Umbilical cord (tissue), 2 donors: Measurements from ENCODE around the gene UBE2G1. TPM values are rescaled to one million over a fixed set of nuclear protein-coding genes. Genes with fewer than 3 reads are reported as not detected.

ENCODE experiments used
- DNase-seq: peaks from one replicate; pipeline ENCODE4 v3.0.0-alpha.2; 2015; ENCODE audit warnings: low spot score
- total RNA-seq: library from RNA; depleted of rRNA; stranded (reverse); fragments of >200 nt; gene quantifications from one replicate; pipeline ENCODE4 v1.2.3, GENCODE V29; 2014; ENCODE audit warnings: low replicate concordance; ENCODE audit not compliant: insufficient read depth

UBE2G1 gene
- total RNA-seq, 1 donor from 2014 or later = 27.0 TPM

DNA sequence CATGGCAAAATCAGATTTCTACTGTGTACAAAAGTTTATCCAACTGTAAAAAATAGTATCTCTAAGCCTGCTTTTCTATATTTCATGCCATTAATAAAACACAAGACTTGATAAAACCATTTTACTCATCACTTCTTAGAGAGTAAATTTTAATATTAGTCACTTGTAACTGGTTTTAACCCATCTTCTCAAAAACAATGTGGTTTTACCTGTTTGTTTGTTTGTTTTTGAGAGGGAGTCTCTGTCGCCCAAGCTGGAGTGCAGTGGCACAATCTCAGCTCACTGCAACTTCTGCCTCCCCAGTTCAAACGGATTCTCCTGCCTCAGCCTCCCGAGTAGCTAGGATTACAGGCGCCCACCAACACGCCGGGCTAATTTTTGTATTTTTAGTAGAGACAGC lies 32.1 kb downstream of the UBE2G1 start:
- DNase-seq = no peak

DNA sequence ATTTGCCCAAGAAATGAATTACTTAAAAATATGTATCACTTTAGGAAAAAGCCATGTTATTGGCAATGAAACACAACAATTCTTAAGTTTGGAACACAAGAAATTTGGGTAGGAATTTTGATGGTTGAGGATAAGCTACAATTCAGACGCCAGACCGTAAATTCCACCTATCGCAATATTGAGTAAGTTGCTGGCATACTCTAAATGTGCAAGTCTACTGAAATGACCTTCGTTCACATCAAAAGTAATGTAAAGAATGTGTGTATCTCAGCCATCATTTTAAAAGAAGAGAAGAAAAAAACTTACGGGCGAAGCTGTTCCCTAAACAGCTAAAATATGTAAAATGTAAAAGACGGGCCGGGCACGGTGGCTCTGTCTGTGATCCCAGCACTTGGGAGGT lies 33.4 kb downstream of the UBE2G1 start:
- DNase-seq = no peak

DNA sequence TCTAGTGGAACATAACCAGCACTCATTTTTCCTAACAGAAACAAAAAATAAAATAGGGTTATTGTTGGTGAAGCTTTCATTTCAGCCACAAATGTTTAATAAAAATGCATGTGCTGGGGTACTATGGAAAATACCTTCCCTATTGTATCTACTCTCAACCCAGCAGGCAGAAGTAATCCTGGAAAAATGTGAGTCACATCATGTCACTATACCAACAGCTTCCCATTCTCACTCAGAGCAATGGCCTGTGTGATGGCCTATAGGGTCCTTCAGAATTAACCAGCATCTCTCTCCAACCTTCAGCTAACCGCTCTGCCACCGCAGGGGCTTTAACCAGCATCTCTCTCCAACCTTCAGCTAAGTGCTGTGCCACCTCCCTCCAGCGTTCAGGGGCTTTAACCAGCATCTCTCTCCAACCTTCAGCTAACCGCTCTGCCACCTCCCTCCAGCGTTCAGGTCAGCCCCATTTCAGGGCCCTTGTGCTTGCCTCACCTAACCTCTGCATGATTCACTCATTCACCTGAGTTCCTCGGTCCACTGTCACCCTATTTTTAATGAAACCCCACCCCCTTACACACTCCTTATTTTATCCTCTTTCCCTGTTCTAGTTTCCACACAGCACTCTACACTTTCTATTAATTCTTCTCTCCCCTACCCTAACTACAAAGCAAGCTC lies 34.0 kb downstream of the UBE2G1 start:
- DNase-seq = no peak

DNA sequence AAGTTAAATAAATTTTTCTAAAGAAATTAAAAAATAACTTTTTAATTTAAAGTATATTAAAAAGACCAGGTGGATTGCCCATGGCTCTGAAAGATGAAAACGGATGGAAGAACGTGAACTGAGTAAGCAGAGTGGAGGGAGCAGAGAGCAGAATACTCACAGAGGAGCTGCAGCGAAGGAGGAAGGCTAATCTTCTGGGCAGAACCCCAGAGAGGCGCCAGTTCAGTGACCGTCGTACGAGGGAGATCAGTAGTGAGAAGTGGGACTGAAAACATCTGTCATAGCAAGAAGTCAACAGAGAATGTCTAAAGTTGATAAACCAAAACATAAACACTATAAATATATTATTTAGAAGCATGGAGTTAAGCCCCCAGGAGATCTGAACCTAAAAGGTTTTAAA lies 34.9 kb downstream of the UBE2G1 start:
- peak; percentile 67 for DNase-seq

DNA sequence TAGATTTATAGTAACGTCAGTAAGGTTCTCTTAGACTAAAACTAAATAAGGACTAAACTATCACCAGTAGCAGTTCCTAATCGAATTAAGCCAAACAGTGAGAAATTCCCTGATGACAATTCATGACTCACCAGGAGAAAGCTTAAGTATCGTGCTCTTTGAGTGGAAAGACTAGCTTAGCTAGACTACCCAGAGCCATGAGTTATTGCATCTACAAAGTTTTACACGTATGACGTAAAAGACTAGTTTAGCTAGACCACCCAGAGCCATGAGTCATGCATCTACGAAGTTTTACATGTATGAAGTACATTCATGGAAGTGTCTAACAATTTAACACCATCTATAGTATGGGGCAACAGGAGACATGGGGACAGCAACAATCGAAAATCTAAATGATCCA lies 36.6 kb downstream of the UBE2G1 start:
- peak; percentile 57 for DNase-seq

DNA sequence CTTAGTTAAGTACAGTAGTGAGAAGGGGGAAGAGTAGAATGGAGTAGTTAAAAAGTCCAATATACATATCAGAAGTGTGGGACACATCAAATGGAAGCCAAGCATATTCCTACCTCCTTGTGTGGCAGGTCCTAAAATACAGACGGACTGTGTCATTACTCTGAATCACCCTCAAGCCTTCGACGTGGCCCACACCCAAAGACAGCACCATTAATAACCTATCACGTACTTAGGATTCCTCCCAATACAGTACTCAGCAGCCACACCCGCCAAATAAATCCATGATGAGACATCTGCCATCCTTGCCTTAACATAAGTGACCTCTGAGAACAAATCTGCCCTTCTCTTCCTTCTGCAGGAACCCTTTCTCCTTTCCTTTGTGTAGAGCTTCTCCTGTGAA lies 38.9 kb downstream of the UBE2G1 start:
- DNase-seq = no peak

DNA sequence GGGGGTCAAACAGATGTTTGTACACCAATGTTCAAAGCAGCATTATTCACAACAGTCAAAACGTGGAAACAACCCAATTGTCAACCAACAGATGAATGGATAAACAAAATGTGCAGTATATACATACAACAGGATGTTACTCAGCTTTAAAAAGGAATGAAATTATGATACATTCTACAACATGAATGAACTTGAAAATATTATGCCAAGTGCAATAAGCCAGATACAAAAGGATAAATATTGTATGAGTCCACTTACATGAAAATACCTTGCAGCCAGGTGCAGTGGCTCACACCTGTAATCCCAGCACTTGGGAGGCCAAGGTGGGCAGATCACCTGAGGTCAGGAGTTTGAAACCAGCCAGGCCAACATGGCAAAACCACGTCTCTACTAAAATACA lies 39.9 kb downstream of the UBE2G1 start:
- no peak for DNase-seq

DNA sequence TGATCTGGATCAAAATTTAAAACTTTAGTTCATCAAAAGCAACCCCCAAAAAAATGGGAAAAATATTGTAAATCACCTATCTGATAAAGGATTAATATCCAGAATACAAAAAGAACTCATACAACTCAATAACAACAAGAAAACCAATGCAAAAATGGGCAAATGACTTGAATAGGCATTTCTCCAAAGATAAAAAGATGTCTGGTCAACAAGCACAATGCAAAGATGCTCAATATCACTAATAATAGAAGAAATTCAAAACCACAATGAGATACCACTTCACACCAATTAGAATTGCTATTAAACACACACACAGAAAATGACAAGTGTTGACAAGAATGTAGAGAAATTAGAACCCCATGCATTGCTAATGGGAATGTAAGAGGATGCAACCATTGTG lies 40.4 kb downstream of the UBE2G1 start:
- no peak for DNase-seq

DNA sequence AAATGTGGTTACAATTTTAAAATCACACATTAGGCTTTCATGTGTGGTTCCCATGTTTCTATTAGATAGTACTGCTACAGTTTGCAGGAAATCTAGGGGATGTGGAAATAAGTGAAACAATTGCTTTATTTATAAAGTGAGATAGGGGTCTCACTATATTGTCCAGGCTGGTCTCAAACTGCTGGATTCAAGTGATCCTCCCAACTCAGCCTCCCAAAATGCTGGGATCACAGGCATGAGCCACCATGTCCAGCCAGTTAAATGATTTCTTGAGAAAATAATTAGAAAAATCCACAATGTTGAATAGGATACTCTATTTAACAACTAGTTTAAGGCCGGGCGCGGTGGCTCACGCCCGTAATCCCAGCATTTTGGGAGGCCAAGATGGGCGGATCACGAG lies 42.0 kb downstream of the UBE2G1 start:
- no peak for DNase-seq

DNA sequence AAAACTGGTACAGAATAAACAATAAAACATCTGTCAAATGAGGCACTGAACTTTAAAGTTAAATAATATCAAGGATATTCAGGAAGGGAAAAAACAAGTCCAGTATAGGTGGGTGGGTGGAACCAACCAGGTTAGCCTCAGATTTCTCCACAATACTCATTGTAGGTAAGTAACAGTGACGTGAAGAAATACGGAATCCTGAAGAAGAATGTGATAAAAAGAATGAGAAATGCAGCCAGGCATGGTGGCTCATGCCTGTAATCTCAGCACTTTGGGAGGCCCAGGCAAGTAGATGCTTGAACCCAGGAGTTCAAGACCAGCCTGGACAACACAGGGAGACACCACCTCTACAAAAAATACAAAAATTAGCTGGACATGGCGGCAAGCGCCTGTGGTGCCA lies 47.3 kb downstream of the UBE2G1 start:
- no peak for DNase-seq

DNA sequence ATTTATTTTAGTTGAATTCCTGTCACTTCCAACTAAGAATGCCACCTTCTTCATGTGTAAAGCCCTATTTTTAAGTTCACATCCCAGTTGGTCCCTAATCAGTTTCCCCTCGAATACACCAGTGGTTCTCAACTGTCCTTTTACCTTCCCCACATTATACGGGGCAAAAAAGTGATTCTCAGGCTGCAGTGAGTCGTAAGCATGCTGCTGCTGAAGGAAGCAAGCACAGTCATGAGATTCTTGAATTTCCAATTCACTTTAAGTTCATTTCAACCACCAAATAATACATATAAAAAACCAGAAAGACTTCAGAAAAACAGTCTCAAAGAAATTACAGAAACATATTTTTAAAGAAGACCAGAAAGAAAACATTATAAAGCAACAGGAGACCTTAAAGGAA lies 47.9 kb downstream of the UBE2G1 start:
- no peak for DNase-seq

DNA sequence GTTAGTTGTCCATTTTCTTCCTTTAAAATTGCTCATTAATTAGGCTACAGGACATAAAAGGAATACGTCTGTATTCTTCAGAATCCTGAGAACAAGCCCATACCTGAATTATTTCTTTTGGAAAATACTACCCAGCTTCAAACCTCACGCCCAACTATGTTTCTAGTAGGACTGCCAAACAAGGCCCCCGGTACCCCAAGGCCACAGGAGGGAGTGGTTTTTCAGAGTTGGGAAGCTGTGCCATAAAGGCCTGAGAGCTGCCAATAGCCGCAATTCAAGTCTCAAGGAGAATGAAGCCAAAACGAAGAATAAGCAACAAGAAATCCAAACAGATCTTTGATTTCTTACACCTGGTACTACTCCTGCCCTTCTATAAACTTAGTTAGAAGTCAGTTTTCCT lies 48.3 kb downstream of the UBE2G1 start:
- DNase-seq = no peak

DNA sequence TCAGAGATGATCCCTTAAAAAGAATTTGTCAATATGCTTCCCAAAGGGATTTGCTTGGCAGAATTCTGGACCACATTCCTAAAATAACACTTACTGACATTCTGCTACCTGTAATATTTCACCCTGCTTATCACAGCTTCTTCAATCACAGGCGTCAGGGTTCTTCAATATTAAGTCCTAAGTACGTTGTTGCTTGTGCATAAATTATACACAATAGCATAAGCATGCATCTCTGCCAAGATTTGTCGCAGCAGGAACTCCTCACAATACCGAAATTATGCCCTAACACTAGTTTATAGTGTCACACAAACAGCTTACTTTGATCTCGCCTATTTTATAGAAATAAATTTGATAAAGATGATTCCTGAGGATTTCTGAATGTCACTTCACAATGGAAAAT lies 48.9 kb downstream of the UBE2G1 start:
- no peak for DNase-seq

DNA sequence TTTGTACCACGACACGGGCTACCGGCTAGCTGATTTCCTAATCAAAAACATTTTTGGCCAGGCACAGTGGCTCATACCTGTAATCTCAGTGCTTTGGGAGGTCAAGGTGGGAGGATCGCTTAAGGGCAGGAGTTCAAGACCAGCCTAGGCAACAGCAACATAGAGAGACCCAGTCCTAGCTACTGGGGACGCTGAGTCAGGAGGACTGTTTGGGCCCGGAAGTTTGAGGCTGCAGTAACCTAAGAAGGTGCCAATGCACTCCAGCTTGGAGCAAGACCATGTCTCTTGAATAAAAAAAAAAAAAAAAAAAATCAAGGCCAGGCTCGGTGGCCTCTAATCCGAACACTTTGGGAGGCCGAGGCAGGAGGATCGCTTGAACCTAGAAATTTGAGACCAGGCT lies 49.8 kb downstream of the UBE2G1 start:
- DNase-seq = no peak

DNA sequence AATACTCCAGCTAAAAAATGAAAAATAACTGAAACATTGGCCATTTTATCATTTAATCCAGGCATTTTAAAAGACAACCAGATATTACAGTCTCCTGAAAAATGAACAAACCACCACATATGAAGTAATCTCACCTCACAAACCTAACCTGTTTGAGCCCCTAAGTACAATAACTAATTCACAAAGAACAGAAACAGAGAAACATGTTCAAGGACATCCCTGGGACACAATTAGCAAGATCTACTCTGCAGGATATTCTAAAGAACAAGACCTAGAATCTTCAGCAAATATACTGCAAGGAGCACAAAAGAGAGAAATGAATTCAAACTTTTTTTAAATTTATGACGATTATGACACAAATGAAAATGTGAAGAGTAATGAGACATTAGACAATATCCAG lies 51.9 kb downstream of the UBE2G1 start:
- DNase-seq = no peak

DNA sequence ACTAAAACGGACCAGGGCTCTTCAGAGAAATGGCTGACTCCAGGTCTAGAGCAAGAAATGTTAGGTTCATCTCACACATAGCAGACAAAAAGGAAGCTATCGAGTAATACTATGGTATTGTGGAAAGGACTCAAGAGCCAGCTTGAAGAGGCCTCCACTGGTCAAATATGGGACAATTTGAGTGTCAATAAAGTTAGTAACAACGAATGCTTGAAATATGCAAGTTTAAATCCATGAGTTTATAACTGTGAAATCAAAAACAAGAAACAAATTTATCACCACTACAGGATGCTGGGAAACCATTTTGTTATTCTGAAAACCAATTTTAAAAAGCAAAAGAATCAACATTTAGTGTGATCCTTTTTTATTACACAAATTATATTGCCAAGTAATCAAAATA lies 52.3 kb downstream of the UBE2G1 start:
- DNase-seq = no peak

DNA sequence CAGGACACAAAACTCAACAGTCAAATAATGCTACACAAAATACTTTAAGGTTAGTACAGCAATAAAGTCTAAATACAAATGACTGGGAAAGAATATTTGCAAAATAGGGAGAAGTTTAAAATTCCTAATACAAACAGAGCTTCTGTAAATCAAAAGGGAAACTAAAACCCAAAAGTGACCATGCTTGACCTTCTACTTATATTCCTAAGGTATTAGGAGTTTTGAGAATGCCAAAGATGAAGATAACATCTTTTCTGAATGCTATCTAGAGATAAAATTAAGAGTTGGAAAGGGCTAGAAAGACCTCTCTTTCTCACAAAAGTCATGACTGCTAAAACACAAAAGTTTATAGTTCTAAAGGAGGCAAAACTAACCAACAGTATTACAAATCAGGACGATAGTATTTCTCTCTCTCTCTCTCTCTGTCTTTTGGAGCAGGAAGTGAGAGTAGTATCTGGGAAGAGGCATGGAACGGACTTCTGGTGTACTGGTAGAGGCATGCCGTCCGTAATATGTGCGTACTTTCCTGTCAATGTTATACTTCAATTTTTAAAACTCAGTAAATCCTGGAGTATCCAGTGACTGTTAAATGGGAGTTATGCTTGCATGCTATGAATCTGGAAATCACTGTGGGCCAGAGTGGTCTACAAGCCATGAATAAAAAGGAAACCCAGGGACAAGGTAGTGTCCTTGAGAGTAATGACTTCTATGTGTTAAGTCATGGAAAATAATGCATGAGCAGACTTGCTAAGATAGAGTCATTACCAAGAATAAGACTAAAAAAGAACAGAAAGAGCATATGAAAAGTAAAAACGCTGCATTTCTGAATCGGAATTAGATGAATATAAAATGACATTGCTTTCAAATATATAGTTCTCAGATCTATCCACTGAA lies 53.0 kb downstream of the UBE2G1 start:
- peak; percentile 39 for DNase-seq

DNA sequence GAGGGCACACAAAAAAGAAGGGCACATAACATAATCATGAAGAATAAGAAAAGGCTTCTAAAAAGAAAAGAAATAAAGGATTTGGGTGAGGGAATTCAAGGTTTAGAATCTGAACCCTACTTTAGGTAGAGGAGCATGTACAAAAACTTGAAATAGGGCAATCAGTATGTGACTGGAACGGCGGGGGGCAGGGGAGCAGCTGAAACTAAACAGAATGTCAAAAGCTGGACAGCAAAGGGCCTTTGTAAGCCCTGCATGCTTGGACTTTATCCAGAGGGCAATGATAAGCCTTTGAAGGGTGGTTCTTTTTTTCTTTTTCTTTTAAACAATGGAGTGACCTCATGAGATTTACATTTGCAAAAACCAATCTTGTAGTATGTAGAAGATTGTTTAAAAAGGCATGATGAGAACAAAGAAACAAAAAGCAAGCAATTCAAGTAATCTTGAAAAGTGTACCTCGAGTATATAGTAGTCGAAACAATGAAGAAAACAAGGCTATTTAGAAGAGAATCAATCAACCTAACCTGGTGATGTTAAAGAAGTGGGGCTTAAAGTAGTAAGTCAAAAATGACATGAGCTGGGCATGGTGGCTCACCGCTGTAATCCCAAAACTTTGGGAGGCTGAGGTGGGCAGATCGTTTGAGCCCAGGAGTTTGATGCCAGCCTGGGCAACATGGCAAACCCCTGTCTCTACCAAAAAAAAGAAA lies 56.0 kb downstream of the UBE2G1 start:
- DNase-seq = no peak

DNA sequence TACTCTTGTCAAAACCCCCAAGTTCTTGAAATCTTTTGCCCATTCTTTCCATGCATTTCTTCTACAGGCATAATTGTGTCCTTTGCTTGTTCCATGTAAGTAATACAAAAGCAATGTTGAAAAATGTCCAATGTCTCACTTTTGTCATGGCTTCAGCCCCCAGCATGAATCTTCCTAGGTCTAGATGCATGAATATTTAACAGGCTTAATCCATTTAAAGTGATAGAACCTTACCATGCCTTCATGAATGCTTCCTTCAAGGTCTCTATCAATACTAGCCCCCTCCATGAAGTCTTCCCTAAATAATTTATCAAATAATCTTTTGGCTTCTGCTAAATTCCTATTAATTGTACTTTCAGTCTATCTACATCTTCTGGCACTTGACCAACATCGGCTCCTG lies 56.6 kb downstream of the UBE2G1 start:
- no peak for DNase-seq

DNA sequence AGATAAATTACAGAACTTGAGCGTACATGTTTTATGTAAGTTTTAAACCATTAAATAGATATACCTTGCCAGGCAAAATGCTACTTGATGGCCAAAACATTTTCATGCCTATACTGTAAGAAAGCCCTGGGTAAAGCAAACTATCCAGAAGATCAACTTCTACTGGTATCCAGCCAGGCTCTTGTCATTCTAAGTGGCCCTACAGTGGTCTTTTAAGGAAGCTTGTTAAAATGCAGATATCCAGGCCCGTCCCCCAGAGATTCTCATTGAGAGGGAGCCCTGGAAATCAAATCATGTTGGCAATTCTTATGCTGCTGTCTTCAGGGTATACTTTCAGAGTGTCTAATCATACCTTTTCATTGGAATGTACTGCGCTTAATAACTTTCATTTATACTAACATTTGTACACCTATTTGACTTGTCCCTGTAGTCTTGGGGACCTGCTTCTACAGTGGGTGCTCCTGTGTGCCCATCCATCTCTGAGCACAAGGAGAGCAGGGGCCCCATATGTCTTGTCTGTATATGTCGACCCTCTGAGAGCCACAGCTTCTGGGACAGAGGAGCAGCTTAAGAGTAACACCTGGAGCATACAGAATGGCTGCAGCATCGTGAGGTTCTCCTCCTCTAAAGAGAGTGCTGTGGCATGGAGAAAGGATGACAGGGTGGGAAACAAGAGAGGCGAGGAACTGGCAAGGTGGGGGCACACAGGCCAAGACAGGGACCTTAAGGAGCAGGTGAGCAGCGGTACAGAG lies 59.1 kb downstream of the UBE2G1 start:
- no peak for DNase-seq

DNA sequence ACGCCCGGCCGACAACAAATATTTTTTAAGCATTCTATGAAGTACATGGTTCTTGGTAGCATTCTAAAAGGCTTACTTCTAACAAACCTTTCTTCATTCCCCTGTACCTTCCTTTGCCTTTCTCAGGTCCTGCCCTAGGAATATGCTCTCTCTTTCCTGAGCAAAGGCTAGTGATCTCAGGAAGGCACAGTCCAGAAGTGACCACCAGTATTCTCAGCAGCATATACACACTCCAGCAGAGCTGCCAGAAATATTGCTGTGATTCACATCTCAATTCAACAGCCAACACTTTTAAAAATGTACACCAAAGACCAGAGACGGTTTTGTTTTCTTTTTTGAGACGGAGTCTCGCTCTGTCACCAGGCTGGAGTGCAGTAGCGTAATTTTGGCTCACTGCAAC lies 61.3 kb downstream of the UBE2G1 start:
- DNase-seq = no peak
